Neural progenitor cell (in vitro differentiated cells): ENCODE measurements around the gene SLC5A10. TPM values are rescaled to one million over a fixed set of nuclear protein-coding genes. Genes with fewer than 3 reads are reported as not detected.

ENCODE experiments used
- DNase-seq: peaks from one replicate; pipeline ENCODE4 v3.0.0-alpha.2; 2016; ENCODE audit warnings: low spot score
- H2AFZ ChIP-seq: fragments of 200-600 bp; sonication (generic); replicated peaks from 2 replicates; pipeline ENCODE4 v1.6.1; 2016; ENCODE audit warnings: antibody characterized with exemption
- H3F3A ChIP-seq: fragments of 200-600 bp; sonication (generic); 2 replicates; pipeline ENCODE4 v1.6.1; 2016; ENCODE audit warnings: antibody characterized with exemption, low read depth
- H3K27ac ChIP-seq: fragments of 200-600 bp; sonication (generic); 2 replicates; pipeline ENCODE4 v1.5.1; 2016; ENCODE audit warnings: mild to moderate bottlenecking
- H3K27me3 ChIP-seq: fragments of 200-600 bp; sonication (generic); 2 replicates; pipeline ENCODE4 v1.6.1; 2016; ENCODE audit warnings: mild to moderate bottlenecking, moderate library complexity
- H3K36me3 ChIP-seq: fragments of 200-600 bp; sonication (generic); 2 replicates; pipeline ENCODE4 v1.5.1; 2016
- H3K4me1 ChIP-seq: fragments of 200-600 bp; sonication (generic); 2 replicates; pipeline ENCODE4 v1.6.1; 2016; ENCODE audit warnings: mixed run types
- H3K4me2 ChIP-seq: fragments of 200-600 bp; sonication (generic); 2 replicates; pipeline ENCODE4 v1.6.1; 2016
- H3K4me3 ChIP-seq: fragments of 200-600 bp; sonication (generic); 2 replicates; pipeline ENCODE4 v1.5.1; 2016
- H3K79me2 ChIP-seq: fragments of 200-600 bp; sonication (generic); 2 replicates; pipeline ENCODE4 v1.6.1; 2016; ENCODE audit warnings: low read depth
- H3K9ac ChIP-seq: fragments of 200-600 bp; sonication (generic); 2 replicates; pipeline ENCODE4 v1.6.1; 2016
- H3K9me3 ChIP-seq: fragments of 200-600 bp; sonication (generic); 2 replicates; pipeline ENCODE4 v1.5.1; 2016; ENCODE audit warnings: low read depth
- H4K20me1 ChIP-seq: fragments of 200-600 bp; sonication (generic); 2 replicates; pipeline ENCODE4 v1.6.1; 2016; ENCODE audit warnings: low read depth
- H3K27ac Mint-ChIP-seq: 3 replicates; pipeline ENCODE4 v1.8.0; 2021; ENCODE audit warnings: mixed read lengths
- H3K27me3 Mint-ChIP-seq: 2 replicates; pipeline ENCODE4 v1.8.0; 2022; ENCODE audit warnings: low read depth, mild to moderate bottlenecking, inconsistent platforms, moderate library complexity, mixed read lengths; ENCODE audit not compliant: insufficient read depth
- H3K36me3 Mint-ChIP-seq: 3 replicates; pipeline ENCODE4 v1.8.0; 2021; ENCODE audit warnings: mixed read lengths
- H3K4me1 Mint-ChIP-seq: 3 replicates; pipeline ENCODE4 v1.8.0; 2021; ENCODE audit warnings: mixed read lengths
- H3K4me3 Mint-ChIP-seq: 3 replicates; pipeline ENCODE4 v1.8.0; 2021; ENCODE audit warnings: mild to moderate bottlenecking, moderate library complexity, mixed read lengths
- H3K9me3 Mint-ChIP-seq: 3 replicates; pipeline ENCODE4 v1.8.0; 2020; ENCODE audit warnings: mixed read lengths
- EZH2 ChIP-seq: fragments of 200-600 bp; sonication (generic); IDR thresholded peaks from 2 replicates; pipeline ENCODE4 v1.6.1; 2017; ENCODE audit warnings: antibody characterized with exemption, mild to moderate bottlenecking, moderate library complexity
- EZH2phosphoT487 ChIP-seq: fragments of 200-600 bp; sonication (generic); IDR thresholded peaks from 2 replicates; pipeline ENCODE4 v1.6.1; 2017; ENCODE audit warnings: antibody characterized with exemption
- total RNA-seq: library from RNA; depleted of rRNA; stranded (reverse); fragments of >200 nt; gene quantifications from 2 replicates; pipeline ENCODE4 v1.2.3, GENCODE V29; 2015; ENCODE audit warnings: low replicate concordance
- TF ChIP-seq, protein P1 (sequence below): fragments of 200-600 bp; sonication (generic); IDR thresholded peaks from 2 replicates; pipeline ENCODE4 v1.5.1; 2017; ENCODE audit warnings: antibody characterized with exemption, mild to moderate bottlenecking

Gene SLC5A10
- total RNA-seq, 1 donor from 2014 or later, result not detected

DNA sequence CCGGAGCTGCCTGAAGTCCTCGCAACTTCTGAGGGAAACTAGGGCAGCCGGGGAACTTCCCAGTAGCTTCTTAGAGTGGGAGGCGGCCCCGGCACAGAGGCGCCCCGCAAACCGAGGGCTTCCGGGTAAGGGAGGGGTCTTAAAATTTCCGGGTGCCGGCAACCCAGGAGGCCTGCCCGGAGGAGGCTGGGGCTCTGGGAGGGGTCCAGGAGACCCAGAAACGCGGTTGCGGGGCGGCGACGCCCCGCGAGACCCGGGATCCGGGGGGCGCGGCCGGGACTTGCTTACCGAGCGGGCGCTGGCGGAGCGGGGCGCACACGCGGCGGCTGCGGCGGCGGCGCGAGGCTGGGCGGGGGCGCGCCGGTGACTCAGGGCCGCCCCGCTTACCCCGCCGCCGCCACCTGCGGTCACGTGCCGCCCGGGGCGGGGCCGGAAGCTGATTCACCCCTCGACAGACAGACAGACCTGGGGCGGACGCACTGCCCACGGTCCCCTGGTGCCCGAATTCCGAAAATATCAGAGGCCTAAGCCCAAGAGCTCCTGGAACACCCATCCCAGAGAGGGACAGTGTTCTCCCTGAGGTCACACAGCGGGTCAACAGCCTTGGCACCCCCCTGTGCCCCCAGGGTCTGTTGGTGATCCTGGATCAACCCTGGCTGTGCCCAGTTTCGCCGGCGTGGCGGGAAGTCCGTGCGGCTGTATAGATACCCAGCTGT, 52.6 kb downstream of the SLC5A10 start, which contains the start of gene FAM83G:
FAM83G (minus strand) TSS at position 344 of the 716 bp plus-strand sequence. CDS start 723 bp downstream, outside the sequence.
- peak; percentile 80 for DNase-seq
- Histone ChIP-seq H3F3A (peaks cover 6% of the 10 kb centered on the region), H3K9me3 (no peaks in the 10 kb centered on the region), H3K9ac (peak within 1 kb of the TSS; percentile 14), H3K36me3 (no peaks in the 10 kb centered on the region), H3K4me1 (peaks cover 24% of the 10 kb centered on the region), H3K27ac (no peak within 1 kb of the TSS), H3K4me2 (peak within 1 kb of the TSS; percentile 100), H4K20me1 (peaks cover 37% of the 10 kb centered on the region), H3K4me3 (peak within 1 kb of the TSS; percentile 90), H2AFZ (peak within 1 kb of the TSS; percentile 80), H3K79me2 (peaks cover 22% of the 10 kb centered on the region), H3K27me3 (no peaks in the 10 kb centered on the region)
- peaks cover 11% of the 10 kb centered on the region for H3K27me3 Mint-ChIP-seq
- H3K9me3 Mint-ChIP-seq, result peaks cover 9% of the 10 kb centered on the region
- peak within 1 kb of the TSS; percentile 83 for H3K4me3 Mint-ChIP-seq
- H3K36me3 Mint-ChIP-seq, result no peaks in the 10 kb centered on the region
- H3K4me1 Mint-ChIP-seq, result peaks cover 3% of the 10 kb centered on the region
- no peak within 1 kb of the TSS for H3K27ac Mint-ChIP-seq
- no peak for TF ChIP-seq EZH2phosphoT487
- TF ChIP-seq, protein P1, sequence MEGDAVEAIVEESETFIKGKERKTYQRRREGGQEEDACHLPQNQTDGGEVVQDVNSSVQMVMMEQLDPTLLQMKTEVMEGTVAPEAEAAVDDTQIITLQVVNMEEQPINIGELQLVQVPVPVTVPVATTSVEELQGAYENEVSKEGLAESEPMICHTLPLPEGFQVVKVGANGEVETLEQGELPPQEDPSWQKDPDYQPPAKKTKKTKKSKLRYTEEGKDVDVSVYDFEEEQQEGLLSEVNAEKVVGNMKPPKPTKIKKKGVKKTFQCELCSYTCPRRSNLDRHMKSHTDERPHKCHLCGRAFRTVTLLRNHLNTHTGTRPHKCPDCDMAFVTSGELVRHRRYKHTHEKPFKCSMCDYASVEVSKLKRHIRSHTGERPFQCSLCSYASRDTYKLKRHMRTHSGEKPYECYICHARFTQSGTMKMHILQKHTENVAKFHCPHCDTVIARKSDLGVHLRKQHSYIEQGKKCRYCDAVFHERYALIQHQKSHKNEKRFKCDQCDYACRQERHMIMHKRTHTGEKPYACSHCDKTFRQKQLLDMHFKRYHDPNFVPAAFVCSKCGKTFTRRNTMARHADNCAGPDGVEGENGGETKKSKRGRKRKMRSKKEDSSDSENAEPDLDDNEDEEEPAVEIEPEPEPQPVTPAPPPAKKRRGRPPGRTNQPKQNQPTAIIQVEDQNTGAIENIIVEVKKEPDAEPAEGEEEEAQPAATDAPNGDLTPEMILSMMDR, result no peak
- no peak for TF ChIP-seq EZH2

DNA sequence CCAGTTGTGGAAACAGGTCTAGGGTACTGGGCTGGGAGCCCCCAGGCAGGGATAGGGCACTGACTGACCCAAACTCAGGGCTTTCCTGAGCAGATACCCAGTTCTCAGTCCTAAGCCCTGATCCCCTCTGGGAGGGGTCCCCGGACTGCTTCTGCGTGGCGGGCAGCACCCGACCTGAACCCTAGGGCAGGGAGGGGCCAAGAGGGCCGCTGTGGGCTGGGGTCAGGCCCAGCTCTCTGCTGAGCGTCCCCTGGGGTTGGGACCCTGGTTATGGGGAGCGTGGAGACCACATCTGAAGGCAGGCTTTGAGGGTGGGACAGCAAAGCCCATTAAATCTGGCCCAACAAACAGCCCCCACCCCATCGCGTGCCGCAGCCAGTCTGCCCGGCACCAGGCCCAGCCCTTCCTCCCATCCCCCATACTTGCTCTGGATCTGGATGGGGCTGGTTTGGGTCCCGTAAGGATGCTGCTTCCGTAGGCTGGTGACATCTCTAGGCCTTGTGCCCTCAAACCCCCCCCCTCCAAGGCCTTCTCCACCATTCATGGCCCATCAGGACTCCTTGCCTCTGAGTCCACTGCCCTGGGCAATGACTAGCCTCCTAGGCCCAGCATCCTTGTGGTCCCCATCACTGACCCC, 53.3 kb downstream of the SLC5A10 start:
- no peak for DNase-seq
- Histone ChIP-seq H3K9ac (no peak overlapping the region), H3K4me1 (peaks cover 24% of the 10 kb centered on the region), H3K36me3 (no peaks in the 10 kb centered on the region), H3K4me2 (peak overlapping the region; percentile 100), H3K79me2 (peaks cover 22% of the 10 kb centered on the region), H4K20me1 (peaks cover 30% of the 10 kb centered on the region), H3F3A (peaks cover 6% of the 10 kb centered on the region), H3K4me3 (peak overlapping the region; percentile 90), H3K9me3 (no peaks in the 10 kb centered on the region), H3K27me3 (no peaks in the 10 kb centered on the region), H2AFZ (peak overlapping the region; percentile 79), H3K27ac (no peak overlapping the region)
- TF ChIP-seq, protein P1, result no peak
- TF ChIP-seq EZH2phosphoT487, result no peak
- TF ChIP-seq EZH2, result no peak
- Mint-ChIP-seq H3K27ac (no peak overlapping the region), H3K27me3 (peaks cover 11% of the 10 kb centered on the region), H3K4me1 (peaks cover 7% of the 10 kb centered on the region), H3K4me3 (peak overlapping the region; percentile 69), H3K9me3 (peaks cover 9% of the 10 kb centered on the region), H3K36me3 (no peaks in the 10 kb centered on the region)

DNA sequence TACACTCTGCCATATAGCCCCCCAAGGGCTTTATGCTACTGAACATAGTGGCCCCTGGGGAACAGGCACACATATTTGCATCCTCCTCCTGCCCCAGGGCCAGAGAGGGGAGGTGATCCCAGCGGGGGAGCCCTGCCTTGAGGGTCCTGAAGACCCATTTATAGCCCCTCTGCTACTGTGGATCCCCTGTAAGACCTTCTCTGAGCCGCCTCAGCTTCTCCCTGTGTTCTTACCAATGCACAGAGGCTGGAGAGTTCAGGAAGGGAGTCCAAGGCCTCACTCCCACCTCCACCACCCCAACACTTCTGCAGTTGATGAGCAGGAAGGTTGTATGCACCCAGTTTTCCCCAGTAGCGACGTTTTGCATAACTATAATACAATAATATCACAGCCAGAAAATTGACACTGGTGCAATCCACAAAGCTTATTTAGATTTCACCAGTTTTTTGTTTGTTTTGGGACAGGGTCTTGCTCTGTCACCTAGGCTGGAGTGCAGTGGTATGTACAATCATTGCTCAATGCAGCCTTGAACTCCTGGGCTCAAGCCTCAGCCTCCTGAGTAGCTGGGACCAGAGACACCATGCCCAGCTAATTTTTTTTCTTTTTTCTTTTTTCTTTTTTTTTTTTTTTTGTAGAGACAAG, 53.9 kb downstream of the SLC5A10 start:
- Histone ChIP-seq H3K4me3 (no peak overlapping the region), H2AFZ (no peak overlapping the region), H3K27ac (no peak overlapping the region), H3K27me3 (no peaks in the 10 kb centered on the region), H4K20me1 (peaks cover 24% of the 10 kb centered on the region), H3K36me3 (no peaks in the 10 kb centered on the region), H3F3A (peaks cover 6% of the 10 kb centered on the region), H3K9me3 (no peaks in the 10 kb centered on the region), H3K79me2 (peaks cover 22% of the 10 kb centered on the region), H3K9ac (no peak overlapping the region), H3K4me1 (peaks cover 24% of the 10 kb centered on the region), H3K4me2 (no peak overlapping the region)
- Mint-ChIP-seq H3K4me3 (peak overlapping the region; percentile 55), H3K27me3 (peaks cover 11% of the 10 kb centered on the region), H3K4me1 (peaks cover 7% of the 10 kb centered on the region), H3K9me3 (peaks cover 9% of the 10 kb centered on the region), H3K36me3 (no peaks in the 10 kb centered on the region), H3K27ac (no peak overlapping the region)
- DNase-seq, result no peak
- TF ChIP-seq, protein P1, result no peak
- TF ChIP-seq EZH2 (no peak), EZH2phosphoT487 (no peak)
